Endothelial cell of umbilical vein (primary cell): ENCODE measurements around the gene GUCY2D.

ENCODE experiments used
- CTCF ChIP-seq, 2 donors: IDR thresholded peaks; 1 replicate in 1 of 2; 2 replicates in 1 of 2; pipeline ENCODE4 v1.5.1; 2011; ENCODE audit warnings: low read length in 2 of 2, mild to moderate bottlenecking in 2 of 2, moderate library complexity in 2 of 2, control low read depth in 1 of 2, inconsistent platforms in 1 of 2, low read depth in 1 of 2; ENCODE audit not compliant: insufficient read depth in 1 of 2; ENCODE audit errors: extremely low read depth in 1 of 2
- EZH2 ChIP-seq: IDR thresholded peaks from 2 replicates; pipeline ENCODE4 v1.6.1; 2012; ENCODE audit warnings: borderline replicate concordance, low read depth, mild to moderate bottlenecking, moderate library complexity, low read length, inconsistent platforms; ENCODE audit not compliant: severe bottlenecking
- MAX ChIP-seq: IDR thresholded peaks from 2 replicates; pipeline ENCODE4 v1.6.1; 2011; ENCODE audit not compliant: insufficient read depth, insufficient read length
- POLR2A ChIP-seq: IDR thresholded peaks from 2 replicates; pipeline ENCODE4 v1.6.1; 2012; ENCODE audit warnings: low read depth, mild to moderate bottlenecking, control low read depth, low read length
- POLR2AphosphoS5 ChIP-seq: IDR thresholded peaks from 2 replicates; pipeline ENCODE4 v1.6.1; 2012; ENCODE audit warnings: low read depth, mild to moderate bottlenecking, control low read depth, low read length, moderate library complexity; ENCODE audit not compliant: insufficient read depth

GRCh38 chr17:7977039-7977438 is 25.4 kb upstream of the GUCY2D start:
- TF ChIP-seq MAX (no peak), CTCF (IDR thresholded peaks at IDR 0.05; ENCODE audit: extremely low read depth in 1 of 2, insufficient read depth in 1 of 2, low read depth in 1 of 2, low read length in 2 of 2) (no peak), POLR2A (no peak), POLR2AphosphoS5 (no peak), EZH2 (no peak)
